Peyer's patch (tissue), 4 donors: ENCODE data around the gene PPP1CA.

Source experiments
- POLR2A ChIP-seq, 2 donors: fragments of 450-650 bp; IDR thresholded peaks; one replicate each; pipeline ENCODE4 v1.5.1; 2017; ENCODE audit warnings: antibody characterized with exemption in 2 of 2, mild to moderate bottlenecking in 2 of 2, moderate library complexity in 2 of 2
- TF ChIP-seq, protein P1 (sequence below), 6 experiments: fragments of 450-650 bp in 4 of 6; fragments of 200-600 bp in 2 of 6; sonication (generic) in 1 of 6; IDR thresholded peaks; one replicate each; pipeline ENCODE4 v1.5.1; 2017 to 2019; ENCODE audit warnings: antibody characterized with exemption in 6 of 6, mild to moderate bottlenecking in 3 of 6, moderate library complexity in 1 of 6

DNA sequence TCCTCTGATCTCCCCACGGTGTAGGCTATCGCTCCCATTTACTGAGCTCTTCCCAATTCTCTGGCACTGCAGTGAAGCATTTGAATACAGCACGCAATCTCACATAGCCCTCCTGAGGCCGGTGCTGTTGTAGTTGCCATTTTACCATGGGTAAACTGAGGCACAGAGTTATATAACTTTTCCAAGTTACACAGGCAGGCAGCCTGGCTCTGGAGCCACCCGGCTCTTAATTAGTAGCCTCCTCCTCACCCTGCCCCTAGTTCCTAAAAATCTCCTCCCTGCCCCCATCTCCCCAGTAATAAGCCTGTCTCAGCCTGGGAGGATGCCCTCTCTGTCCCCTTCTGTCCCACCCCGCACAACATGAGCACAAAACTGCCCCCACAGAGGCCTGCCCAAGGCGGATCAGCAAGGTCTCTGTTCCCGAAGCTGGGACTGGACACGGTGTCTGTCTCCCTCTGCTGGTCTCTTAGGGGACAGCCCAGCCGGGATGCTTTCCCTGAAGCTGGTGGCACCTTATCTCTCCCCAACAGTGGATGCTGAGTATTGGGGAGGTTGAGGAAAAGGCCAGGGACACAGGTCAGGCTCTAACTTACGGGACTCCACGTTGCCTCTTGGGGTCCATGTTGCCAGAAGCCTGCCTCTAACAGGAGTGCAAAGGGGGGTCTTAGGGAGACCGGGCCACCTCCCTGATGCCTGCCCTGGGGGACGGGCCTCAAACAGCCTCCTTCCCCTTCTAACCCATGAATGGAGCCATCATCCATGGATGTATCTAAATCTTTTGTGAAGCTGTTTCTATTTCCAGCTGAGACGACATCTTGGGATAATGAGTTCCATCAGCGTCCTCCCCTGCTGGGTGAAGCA is 19.2 kb downstream of the PPP1CA start:
- TF ChIP-seq, protein P1, sequence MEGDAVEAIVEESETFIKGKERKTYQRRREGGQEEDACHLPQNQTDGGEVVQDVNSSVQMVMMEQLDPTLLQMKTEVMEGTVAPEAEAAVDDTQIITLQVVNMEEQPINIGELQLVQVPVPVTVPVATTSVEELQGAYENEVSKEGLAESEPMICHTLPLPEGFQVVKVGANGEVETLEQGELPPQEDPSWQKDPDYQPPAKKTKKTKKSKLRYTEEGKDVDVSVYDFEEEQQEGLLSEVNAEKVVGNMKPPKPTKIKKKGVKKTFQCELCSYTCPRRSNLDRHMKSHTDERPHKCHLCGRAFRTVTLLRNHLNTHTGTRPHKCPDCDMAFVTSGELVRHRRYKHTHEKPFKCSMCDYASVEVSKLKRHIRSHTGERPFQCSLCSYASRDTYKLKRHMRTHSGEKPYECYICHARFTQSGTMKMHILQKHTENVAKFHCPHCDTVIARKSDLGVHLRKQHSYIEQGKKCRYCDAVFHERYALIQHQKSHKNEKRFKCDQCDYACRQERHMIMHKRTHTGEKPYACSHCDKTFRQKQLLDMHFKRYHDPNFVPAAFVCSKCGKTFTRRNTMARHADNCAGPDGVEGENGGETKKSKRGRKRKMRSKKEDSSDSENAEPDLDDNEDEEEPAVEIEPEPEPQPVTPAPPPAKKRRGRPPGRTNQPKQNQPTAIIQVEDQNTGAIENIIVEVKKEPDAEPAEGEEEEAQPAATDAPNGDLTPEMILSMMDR (IDR thresholded peaks at IDR 0.05): peak; percentile 95 to 98 (median 98)
- peak in 1 of 2 donors; percentile 12 for TF ChIP-seq POLR2A (IDR thresholded peaks at IDR 0.05)
